PC-3 (cell line): ENCODE results near the gene DUS1L. TPM values are rescaled to one million over a fixed set of nuclear protein-coding genes. Genes with fewer than 3 reads are reported as not detected.

Experiments
- ATAC-seq: fragments of 200-7000 bp; cut with Tn5 transposase; 2 replicates; pipeline ENCODE4 v1.9.1; 2020; ENCODE audit warnings: mild to moderate bottlenecking, moderate library complexity
- BruUV-seq: library from RNA; stranded (reverse); fragments of 400-500 nt; replicated peaks from 2 replicates; lab custom pipeline; 2021; lab: Mats Ljungman, UMichigan
- CTCF ChIA-PET: fragments of 300-600 bp; sonication (Branson Sonifier 250); formaldehyde crosslinking; loops from one replicate; lab custom pipeline; 2022; ENCODE audit warnings: antibody characterized with exemption; lab: Charles Lee
- POLR2A ChIA-PET: fragments of 300-600 bp; sonication (Branson Sonifier 250); formaldehyde crosslinking; loops from one replicate; lab custom pipeline; 2022; ENCODE audit warnings: antibody characterized with exemption; ENCODE audit not compliant: unreplicated experiment; lab: Charles Lee
- DNase-seq: peaks from one replicate; pipeline ENCODE4 v3.0.0-alpha.2; 2015
- H2AFZ ChIP-seq: fragments of 300-600 bp; sonication (generic); 2 replicates; pipeline ENCODE4 v1.6.0; 2016; ENCODE audit warnings: antibody characterized with exemption, low read length
- H3F3A ChIP-seq: fragments of 300-600 bp; sonication (generic); one replicate; pipeline ENCODE4 v1.6.0; 2017; ENCODE audit warnings: antibody characterized with exemption, low read length, control low read depth, mild to moderate bottlenecking; ENCODE audit not compliant: unreplicated experiment
- H3K27ac ChIP-seq: fragments of 300-600 bp; sonication (generic); 2 replicates; pipeline ENCODE4 v1.5.1; 2016; ENCODE audit warnings: mild to moderate bottlenecking, low read length
- H3K27me3 ChIP-seq: fragments of 300-600 bp; sonication (generic); 2 replicates; pipeline ENCODE4 v1.6.1; 2016; ENCODE audit warnings: low read length, mixed read lengths
- H3K36me3 ChIP-seq: fragments of 300-600 bp; sonication (generic); 2 replicates; pipeline ENCODE4 v1.6.1; 2016; ENCODE audit warnings: low read depth, mixed run types, low read length, mixed read lengths
- H3K4me1 ChIP-seq: fragments of 300-600 bp; sonication (generic); 2 replicates; pipeline ENCODE4 v1.5.1; 2016; ENCODE audit warnings: low read length; ENCODE audit not compliant: insufficient read depth
- H3K4me2 ChIP-seq: fragments of 300-600 bp; sonication (generic); 2 replicates; pipeline ENCODE4 v1.6.0; 2016; ENCODE audit warnings: low read length
- H3K4me3 ChIP-seq: fragments of 300-600 bp; sonication (generic); 2 replicates; pipeline ENCODE4 v1.5.1; 2016; ENCODE audit warnings: mild to moderate bottlenecking, low read length, mixed read lengths
- H3K79me2 ChIP-seq: fragments of 300-600 bp; sonication (generic); 2 replicates; pipeline ENCODE4 v1.6.1; 2017; ENCODE audit warnings: low read length, mixed read lengths
- H3K9ac ChIP-seq: fragments of 300-600 bp; sonication (generic); 2 replicates; pipeline ENCODE4 v1.6.0; 2016; ENCODE audit warnings: mild to moderate bottlenecking, low read length
- H3K9me2 ChIP-seq: fragments of 300-600 bp; sonication (generic); replicated peaks from 2 replicates; pipeline ENCODE4 v1.6.1; 2016; ENCODE audit warnings: mixed run types, low read length, mixed read lengths
- H3K9me3 ChIP-seq: fragments of 300-600 bp; sonication (generic); 2 replicates; pipeline ENCODE4 v1.6.1; 2016; ENCODE audit warnings: low read length, mixed read lengths
- H4K20me1 ChIP-seq: fragments of 300-600 bp; sonication (generic); 2 replicates; pipeline ENCODE4 v1.6.1; 2016; ENCODE audit warnings: low read length, mixed read lengths
- CTCF ChIP-seq: fragments of 300-600 bp; sonication (generic); conservative IDR thresholded peaks from 2 replicates; pipeline ENCODE4 v1.5.1; 2017; ENCODE audit warnings: antibody characterized with exemption, low read depth, mild to moderate bottlenecking, low read length
- EZH2 ChIP-seq: fragments of 300-600 bp; sonication (generic); IDR thresholded peaks from one replicate; pipeline ENCODE4 v1.6.1; 2017; ENCODE audit warnings: antibody characterized with exemption, mild to moderate bottlenecking, low read length; ENCODE audit not compliant: unreplicated experiment
- EZH2phosphoT487 ChIP-seq: fragments of 300-600 bp; sonication (generic); IDR thresholded peaks from 2 replicates; pipeline ENCODE4 v1.6.1; 2018; ENCODE audit warnings: mild to moderate bottlenecking, antibody characterized with exemption, low read length, borderline replicate concordance
- intact Hi-C: fragments of 100-400 bp; cut with micrococcal nuclease; formaldehyde crosslinking; loops from 2 replicates; pipeline ENCODE4 v1.9.0; 2023
- total RNA-seq: library from RNA; depleted of rRNA; stranded (reverse); fragments of >200 nt; gene quantifications from 2 replicates; pipeline ENCODE4 v1.2.3, GENCODE V29; 2014

Gene DUS1L
- total RNA-seq, 1 experiment from 2014 or later, result 205 TPM

- no peaks in the 10 kb centered on the region for H3K9me3 ChIP-seq
- H3K27me3 ChIP-seq, result no peaks in the 10 kb centered on the region
- H3K9ac ChIP-seq, result no peak overlapping the region
- H3K4me3 ChIP-seq, result no peak overlapping the region
- DNase-seq (no peak), ATAC-seq (no peak)
- POLR2A ChIA-PET, result interaction anchor here (0.6 kb wide), 1 partner anchor 23 kb away, joined by 5 read pairs; no protein-coding TSS in a partner anchor
- TF ChIP-seq CTCF, result no peak
- TF ChIP-seq EZH2, result no peak
- TF ChIP-seq EZH2phosphoT487, result no peak
- no peaks in the 10 kb centered on the region for H3F3A ChIP-seq
- H4K20me1 ChIP-seq, result no peaks in the 10 kb centered on the region
- H3K4me2 ChIP-seq, result no peak overlapping the region
- H3K9me2 ChIP-seq, result no peaks in the 10 kb centered on the region
- H3K36me3 ChIP-seq, result peaks cover 8% of the 10 kb centered on the region
- CTCF ChIA-PET, result no interaction called here
- no TSS peak for BruUV-seq
- no peaks in the 10 kb centered on the region for H3K79me2 ChIP-seq
- no peak overlapping the region for H3K27ac ChIP-seq
- intact Hi-C loops, result no loop called here
- no peaks in the 10 kb centered on the region for H3K4me1 ChIP-seq
- H2AFZ ChIP-seq, result no peak overlapping the region
Observed at GRCh38 chr17:82073446-82073845, 7.8 kb upstream of the DUS1L start.

DNA sequence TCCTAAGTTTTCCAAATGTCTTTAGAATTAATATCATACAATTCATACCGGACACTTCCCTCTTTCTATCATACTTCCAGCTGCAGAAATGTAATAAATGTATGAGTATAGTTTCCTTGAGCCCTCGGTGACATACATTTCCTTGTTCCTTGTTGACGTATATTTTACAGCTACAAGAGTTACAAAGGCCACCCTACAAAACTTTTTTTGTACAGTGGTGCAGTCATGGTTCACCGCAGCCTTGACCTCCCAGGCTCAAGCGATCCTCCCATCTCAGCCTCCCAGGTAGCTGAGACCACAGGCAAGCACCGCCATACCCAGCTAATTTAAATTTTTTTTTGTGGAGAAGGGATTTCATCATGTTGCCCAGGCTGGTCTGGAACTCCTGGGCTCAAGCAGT, 7.2 kb upstream of the DUS1L start:
- intact Hi-C loops, result no loop called here
- Histone ChIP-seq H3K27ac (no peak overlapping the region), H3K79me2 (no peaks in the 10 kb centered on the region), H3F3A (no peaks in the 10 kb centered on the region), H2AFZ (no peak overlapping the region), H3K36me3 (peaks cover 2% of the 10 kb centered on the region), H3K4me2 (no peak overlapping the region), H3K9me3 (no peaks in the 10 kb centered on the region), H3K9me2 (no peaks in the 10 kb centered on the region), H3K4me1 (no peaks in the 10 kb centered on the region), H3K4me3 (no peak overlapping the region), H3K9ac (no peak overlapping the region), H4K20me1 (no peaks in the 10 kb centered on the region), H3K27me3 (no peaks in the 10 kb centered on the region)
- no TSS peak for BruUV-seq
- no peak for TF ChIP-seq EZH2
- no peak for TF ChIP-seq CTCF
- no peak for TF ChIP-seq EZH2phosphoT487
- ATAC-seq (no peak), DNase-seq (no peak)
- CTCF ChIA-PET, result no interaction called here
- POLR2A ChIA-PET, result no interaction called here

- POLR2A ChIA-PET, result no interaction called here
- ATAC-seq, result no peak
- CTCF ChIA-PET, result no interaction called here
Observed at GRCh38 chr17:82070611-82071010, 5.0 kb upstream of the DUS1L start.

More at GRCh38 chr17:82070611-82071010, 5.0 kb upstream of the DUS1L start:
- Histone ChIP-seq H3K4me3 (no peak overlapping the region), H4K20me1 (no peaks in the 10 kb centered on the region), H3K9ac (no peak overlapping the region), H3K9me3 (no peaks in the 10 kb centered on the region), H3K4me1 (peaks cover 5% of the 10 kb centered on the region; the same call in 1 of the 2 replicates), H3K27me3 (no peaks in the 10 kb centered on the region), H2AFZ (no peak overlapping the region), H3K36me3 (no peaks in the 10 kb centered on the region), H3K79me2 (0 out of 2 replicates have a peak, but pooled peaks cover 4% of the 10 kb centered on the region), H3F3A (no peaks in the 10 kb centered on the region), H3K27ac (no peak overlapping the region), H3K4me2 (no peak overlapping the region), H3K9me2 (no peaks in the 10 kb centered on the region)
- no peak for DNase-seq
- TF ChIP-seq EZH2phosphoT487 (no peak), EZH2 (no peak)
- intact Hi-C loops, result no loop called here
- no TSS peak for BruUV-seq
